Mononuclear cell (primary cell): ENCODE measurements around the gene FAM236B. TPM values are rescaled to one million over a fixed set of nuclear protein-coding genes. Genes with fewer than 3 reads are reported as not detected.

Experiments used
- total RNA-seq: library from RNA; depleted of rRNA; stranded (reverse); fragments of >200 nt; gene quantifications from one replicate; pipeline ENCODE4 v1.2.3, GENCODE V29; 2012

FAM236B gene
- total RNA-seq, 1 donor, result not detected

Other genes with a start within 250 kb of the FAM236B start
- 6.7 TPM for gene HDAC8, start 209.8 kb downstream of the FAM236B start, total RNA-seq
- gene PHKA1, start 68.4 kb downstream of the FAM236B start, total RNA-seq, result 0.21 TPM
- gene DMRTC1B, start 5.8 kb downstream of the FAM236B start, total RNA-seq, result 0.42 TPM
- not detected for gene FAM236D, start 25.6 kb upstream of the FAM236B start, total RNA-seq
- gene FAM236C, start 130.0 kb upstream of the FAM236B start, total RNA-seq, result not detected
- not detected for gene FAM236A, start 155.5 kb upstream of the FAM236B start, total RNA-seq
- not detected for gene DMRTC1, start 161.2 kb upstream of the FAM236B start, total RNA-seq
- not detected for gene PABPC1L2B, start 220.3 kb upstream of the FAM236B start, total RNA-seq